Ovary (tissue), 3 donors: Measurements from ENCODE around the gene GADD45GIP1.

Source experiments
- EP300 ChIP-seq: sonication (generic); formaldehyde crosslinking; IDR thresholded peaks from one replicate; pipeline ENCODE4 v1.6.1; 2017; ENCODE audit warnings: antibody characterized with exemption
- POLR2A ChIP-seq: fragments of 450-650 bp; IDR thresholded peaks from one replicate; pipeline ENCODE4 v1.6.1; 2017; ENCODE audit warnings: antibody characterized with exemption, mild to moderate bottlenecking, moderate library complexity
- TF ChIP-seq, protein P1 (sequence below), 3 donors: fragments of 450-650 bp in 2 of 3; fragments of 200-600 bp in 1 of 3; IDR thresholded peaks; one replicate each; pipeline versions ENCODE4 v1.5.1 to v1.8.0; 2016 to 2022; ENCODE audit warnings: antibody characterized with exemption in 3 of 3, mild to moderate bottlenecking in 1 of 3
- donor health status: DM: no; HTN: no; CAD: no.

DNA sequence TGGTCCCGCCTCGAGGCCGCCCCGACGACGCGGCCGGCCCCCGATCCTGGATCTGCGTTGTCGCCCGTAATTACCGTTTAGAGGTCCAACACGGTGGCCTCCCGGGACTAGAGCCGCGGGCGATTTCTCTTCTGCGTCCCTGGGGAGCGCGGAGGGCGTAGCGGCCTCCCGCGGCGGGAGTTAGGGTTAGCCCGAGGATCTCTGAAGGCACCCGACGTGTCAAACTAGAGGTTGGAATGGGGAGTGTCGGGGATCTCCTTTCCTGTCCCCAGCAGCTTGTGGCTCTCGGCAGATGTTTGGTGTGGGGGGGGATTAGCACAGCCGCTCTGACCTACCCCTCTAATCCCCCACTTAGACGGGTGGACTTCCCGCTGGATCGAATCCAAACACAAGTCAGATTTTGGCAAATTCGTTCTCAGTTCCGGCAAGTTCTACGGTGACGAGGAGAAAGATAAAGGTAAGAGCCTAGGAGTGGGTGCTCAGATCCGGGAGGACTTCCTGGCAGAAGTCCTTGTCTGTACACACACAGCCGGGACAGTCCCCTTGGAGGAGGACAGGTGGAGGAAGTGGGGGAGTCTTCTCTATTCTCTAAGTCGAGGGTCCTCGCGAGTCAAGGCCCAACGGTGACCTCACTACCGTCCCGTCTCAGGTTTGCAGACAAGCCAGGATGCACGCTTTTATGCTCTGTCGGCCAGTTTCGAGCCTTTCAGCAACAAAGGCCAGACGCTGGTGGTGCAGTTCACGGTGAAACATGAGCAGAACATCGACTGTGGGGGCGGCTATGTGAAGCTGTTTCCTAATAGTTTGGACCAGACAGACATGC lies 18.0 kb downstream of the GADD45GIP1 start:
- TF ChIP-seq, protein P1, sequence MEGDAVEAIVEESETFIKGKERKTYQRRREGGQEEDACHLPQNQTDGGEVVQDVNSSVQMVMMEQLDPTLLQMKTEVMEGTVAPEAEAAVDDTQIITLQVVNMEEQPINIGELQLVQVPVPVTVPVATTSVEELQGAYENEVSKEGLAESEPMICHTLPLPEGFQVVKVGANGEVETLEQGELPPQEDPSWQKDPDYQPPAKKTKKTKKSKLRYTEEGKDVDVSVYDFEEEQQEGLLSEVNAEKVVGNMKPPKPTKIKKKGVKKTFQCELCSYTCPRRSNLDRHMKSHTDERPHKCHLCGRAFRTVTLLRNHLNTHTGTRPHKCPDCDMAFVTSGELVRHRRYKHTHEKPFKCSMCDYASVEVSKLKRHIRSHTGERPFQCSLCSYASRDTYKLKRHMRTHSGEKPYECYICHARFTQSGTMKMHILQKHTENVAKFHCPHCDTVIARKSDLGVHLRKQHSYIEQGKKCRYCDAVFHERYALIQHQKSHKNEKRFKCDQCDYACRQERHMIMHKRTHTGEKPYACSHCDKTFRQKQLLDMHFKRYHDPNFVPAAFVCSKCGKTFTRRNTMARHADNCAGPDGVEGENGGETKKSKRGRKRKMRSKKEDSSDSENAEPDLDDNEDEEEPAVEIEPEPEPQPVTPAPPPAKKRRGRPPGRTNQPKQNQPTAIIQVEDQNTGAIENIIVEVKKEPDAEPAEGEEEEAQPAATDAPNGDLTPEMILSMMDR (IDR thresholded peaks at IDR 0.05): peak in 2 of 3 donors; percentile 23 to 54
- peak; percentile 6 for TF ChIP-seq POLR2A
- no peak for TF ChIP-seq EP300
